ENCODE measurements around the gene USP10. TPM values are rescaled to one million over a fixed set of nuclear protein-coding genes. Genes with fewer than 3 reads are reported as not detected.

USP10 gene
- total and polyA plus RNA-seq, 5 experiments from 2014 or later: 61.3 to 89.8 (median 80.7) TPM

DNA sequence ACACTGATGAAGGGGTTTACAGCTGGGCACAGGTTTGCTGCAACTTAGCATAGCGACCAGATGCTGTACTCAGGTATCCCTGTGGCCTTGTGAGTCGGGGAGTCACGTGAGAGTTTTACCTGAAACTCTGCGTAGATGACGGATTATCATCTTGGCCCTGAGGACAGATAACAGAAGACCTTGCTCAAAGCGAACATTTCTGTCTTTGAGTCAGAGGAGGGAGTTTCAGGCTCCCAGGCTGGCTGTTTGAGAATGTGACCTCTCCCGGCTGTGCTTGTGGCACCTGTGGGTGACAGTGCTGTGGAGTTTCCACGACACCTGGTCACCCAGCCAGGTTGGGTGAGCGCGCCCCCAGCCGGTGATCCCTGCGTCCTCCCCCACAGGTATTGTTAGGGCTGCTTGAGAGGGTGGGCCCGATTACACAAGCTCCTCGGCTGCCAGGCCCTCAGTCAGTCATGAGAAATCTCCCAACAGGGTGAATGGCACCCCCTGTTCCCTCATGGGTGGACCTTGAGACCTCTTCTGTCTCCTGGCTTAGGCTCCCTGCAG lies 75.5 kb downstream of the USP10 start:
- Mint-ChIP-seq H3K27ac (peak overlapping the region in 4 of 10 donors; percentile 28 to 72 (median 44)), H3K36me3 (peaks cover 4 to 89% (median 28%) of the 10 kb centered on the region in 3 donors), H3K4me3 (peak overlapping the region in 1 of 10 donors; percentile 6), H3K4me1 (peaks cover 0 to 3% (median 0%) of the 10 kb centered on the region in 4 donors), H3K9me3 (no peaks in the 10 kb centered on the region), H3K27me3 (no peaks in the 10 kb centered on the region)
- POLR2A ChIA-PET: no interaction called here
- ATAC-seq: no peak
- no peak for DNase-seq

DNA sequence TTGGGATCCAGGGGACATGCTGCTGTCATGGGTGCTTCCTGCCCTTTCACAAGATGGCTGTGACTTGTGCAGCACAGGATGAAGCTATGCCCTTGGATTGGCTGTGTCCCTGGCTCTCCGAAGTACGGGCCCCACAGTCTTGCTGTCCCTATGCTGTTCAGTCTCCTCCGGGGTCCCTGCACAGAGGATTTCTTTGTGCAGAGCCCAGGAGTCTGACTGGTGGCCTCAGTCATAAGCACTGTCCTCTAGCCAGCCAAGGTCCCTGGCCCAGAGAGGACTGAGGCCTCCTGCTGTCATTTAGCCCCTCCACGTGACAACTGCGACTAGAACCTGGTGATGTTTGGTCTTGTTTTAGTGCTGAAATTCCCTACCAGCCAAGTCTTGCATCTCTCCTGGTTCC lies 77.6 kb downstream of the USP10 start:
- H3K27ac Mint-ChIP-seq: peak overlapping the region in 1 of 10 donors; percentile 11
- H3K27me3 Mint-ChIP-seq: no peaks in the 10 kb centered on the region
- H3K4me3 Mint-ChIP-seq: no peak overlapping the region
- DNase-seq (no peak), ATAC-seq (no peak)
- peaks cover 0 to under 1% (median 0%) of the 10 kb centered on the region in 4 donors for H3K4me1 Mint-ChIP-seq
- H3K9me3 Mint-ChIP-seq: no peaks in the 10 kb centered on the region
- POLR2A ChIA-PET: no interaction called here
- H3K36me3 Mint-ChIP-seq: peaks cover under 1 to 74% (median 28%) of the 10 kb centered on the region in 3 donors

DNA sequence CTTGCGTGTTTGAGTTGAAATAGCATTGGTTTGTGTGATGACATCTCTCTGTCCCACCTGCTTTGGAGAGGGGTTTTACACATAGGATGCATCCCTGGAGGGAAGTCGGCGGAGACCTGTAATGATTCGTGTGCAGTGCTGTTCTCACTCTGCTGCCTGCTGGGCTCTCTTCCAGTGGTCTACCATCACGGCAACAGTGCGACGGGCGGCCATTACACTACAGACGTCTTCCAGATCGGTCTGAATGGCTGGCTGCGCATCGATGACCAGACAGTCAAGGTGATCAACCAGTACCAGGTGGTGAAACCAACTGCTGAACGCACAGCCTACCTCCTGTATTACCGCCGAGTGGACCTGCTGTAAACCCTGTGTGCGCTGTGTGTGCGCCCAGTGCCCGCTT lies 78.9 kb downstream of the USP10 start:
- Mint-ChIP-seq H3K36me3 (peaks cover 0 to 64% (median 20%) of the 10 kb centered on the region in 3 donors), H3K27ac (peak overlapping the region in 3 of 10 donors; percentile 35 to 43 (median 37)), H3K9me3 (no peaks in the 10 kb centered on the region), H3K27me3 (no peaks in the 10 kb centered on the region), H3K4me1 (peaks cover 0 to 3% (median 0%) of the 10 kb centered on the region in 4 donors), H3K4me3 (no peak overlapping the region)
- ATAC-seq (no peak), DNase-seq (no peak)
- POLR2A ChIA-PET: no interaction called here

DNA sequence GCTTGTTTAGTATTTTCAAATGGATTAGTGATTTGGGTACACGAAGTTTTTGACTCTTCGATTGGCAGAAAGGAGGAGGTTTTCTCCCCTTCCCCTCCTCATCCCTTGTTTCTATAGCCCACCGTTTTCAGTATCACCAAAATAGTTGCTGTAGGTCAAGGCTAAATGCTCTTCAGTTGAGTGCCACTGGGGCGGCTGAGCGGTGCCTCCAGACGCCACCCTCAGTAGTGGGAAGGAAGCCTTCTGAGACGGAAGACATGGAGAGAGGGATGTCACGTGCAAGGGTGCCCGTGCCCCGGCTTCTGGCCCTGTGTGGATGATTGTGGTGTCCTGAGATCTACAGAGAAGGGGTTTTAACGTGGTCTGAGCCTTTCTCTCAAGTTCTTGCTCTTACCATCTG lies 80.3 kb downstream of the USP10 start:
- Mint-ChIP-seq H3K27ac (peak overlapping the region in 4 of 10 donors; percentile 4 to 76 (median 48)), H3K4me3 (no peak overlapping the region), H3K9me3 (no peaks in the 10 kb centered on the region), H3K4me1 (peaks cover 0 to 5% (median 0%) of the 10 kb centered on the region in 4 donors), H3K27me3 (no peaks in the 10 kb centered on the region), H3K36me3 (peaks cover 0 to 50% (median 17%) of the 10 kb centered on the region in 3 donors)
- POLR2A ChIA-PET: interaction anchor here (0.6 kb wide), 1 partner anchor 123 kb away, joined by 4 read pairs; no protein-coding TSS in a partner anchor
- ATAC-seq (no peak), DNase-seq (no peak)

DNA sequence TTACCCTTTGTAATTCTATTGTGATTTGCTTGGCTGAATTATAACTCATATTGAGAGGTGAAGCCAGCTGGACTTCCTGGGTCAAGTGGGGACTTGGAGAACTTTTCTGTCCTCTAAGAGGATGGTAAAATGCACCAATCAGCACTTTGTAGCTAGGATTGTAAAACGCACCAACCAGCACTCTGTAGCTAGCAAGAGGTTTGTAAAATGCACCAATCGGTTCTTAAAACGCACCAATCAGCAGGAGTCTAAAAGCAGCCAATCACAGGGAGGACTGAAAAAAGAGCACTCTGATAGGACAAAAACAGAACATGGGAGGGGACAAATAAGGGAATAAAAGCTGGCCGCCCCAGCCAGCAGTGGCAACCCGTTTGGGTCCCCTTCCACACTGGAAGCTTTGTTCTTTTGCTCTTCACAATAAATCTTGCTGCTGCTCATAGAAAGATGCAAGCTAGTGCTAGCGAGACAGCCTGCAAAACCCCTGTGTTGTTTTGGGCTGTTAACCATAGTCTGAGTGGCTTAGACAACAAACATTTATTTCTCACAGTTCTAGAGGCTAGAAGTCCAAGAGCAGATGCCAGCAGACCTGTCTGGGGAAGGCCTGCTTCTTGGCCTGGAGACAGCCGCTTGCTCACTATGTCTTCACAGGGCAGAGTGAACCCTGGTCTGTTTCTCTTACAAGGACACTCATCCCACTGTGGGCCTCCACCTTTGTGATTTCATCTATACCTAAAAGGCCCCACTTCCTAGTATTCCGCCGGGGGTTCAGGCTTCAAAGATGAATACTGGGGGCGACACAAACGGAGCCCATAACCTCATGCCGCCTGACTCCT lies 81.0 kb downstream of the USP10 start:
- POLR2A ChIA-PET: interaction anchor here (0.6 kb wide), 1 partner anchor 122 kb away, joined by 4 read pairs; no protein-coding TSS in a partner anchor

DNA sequence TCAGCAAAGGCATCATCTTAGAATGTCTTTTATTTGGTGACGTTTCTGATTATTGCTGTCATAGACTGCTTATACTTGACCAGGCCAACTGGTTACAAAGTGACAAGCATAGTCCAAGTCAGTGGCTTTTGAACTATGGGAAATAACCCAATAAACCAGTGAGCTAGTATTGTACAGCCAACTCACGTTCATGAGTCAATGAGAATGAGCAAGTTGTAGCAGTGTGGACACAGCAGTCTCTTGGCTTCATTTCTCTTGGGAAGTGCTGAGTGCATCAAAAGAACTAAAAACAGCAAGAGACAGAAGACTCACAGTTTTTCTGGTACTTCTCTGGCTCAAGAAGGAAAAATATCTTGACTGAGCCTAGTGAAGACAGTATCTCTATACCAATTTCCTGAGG lies 83.0 kb downstream of the USP10 start:
- H3K9me3 Mint-ChIP-seq: no peaks in the 10 kb centered on the region
- ATAC-seq (no peak), DNase-seq (no peak)
- POLR2A ChIA-PET: no interaction called here
- H3K27ac Mint-ChIP-seq: no peak overlapping the region
- no peak overlapping the region for H3K4me3 Mint-ChIP-seq
- no peaks in the 10 kb centered on the region for H3K27me3 Mint-ChIP-seq
- H3K4me1 Mint-ChIP-seq: peaks cover 0 to 5% (median under 1%) of the 10 kb centered on the region in 4 donors
- H3K36me3 Mint-ChIP-seq: peaks cover 0 to 31% (median 17%) of the 10 kb centered on the region in 3 donors

More for the DNA sequence above, 81.0 kb downstream of the USP10 start:
- H3K4me3 Mint-ChIP-seq: no peak overlapping the region
- peaks cover 0 to 5% (median 0%) of the 10 kb centered on the region in 4 donors for H3K4me1 Mint-ChIP-seq
- DNase-seq: no peak
- H3K27ac Mint-ChIP-seq: peak overlapping the region in 6 of 10 donors; percentile 38 to 66 (median 54)
- H3K27me3 Mint-ChIP-seq: no peaks in the 10 kb centered on the region
- no peaks in the 10 kb centered on the region for H3K9me3 Mint-ChIP-seq
- H3K36me3 Mint-ChIP-seq: peaks cover 0 to 43% (median 17%) of the 10 kb centered on the region in 3 donors
- ATAC-seq: no peak

DNA sequence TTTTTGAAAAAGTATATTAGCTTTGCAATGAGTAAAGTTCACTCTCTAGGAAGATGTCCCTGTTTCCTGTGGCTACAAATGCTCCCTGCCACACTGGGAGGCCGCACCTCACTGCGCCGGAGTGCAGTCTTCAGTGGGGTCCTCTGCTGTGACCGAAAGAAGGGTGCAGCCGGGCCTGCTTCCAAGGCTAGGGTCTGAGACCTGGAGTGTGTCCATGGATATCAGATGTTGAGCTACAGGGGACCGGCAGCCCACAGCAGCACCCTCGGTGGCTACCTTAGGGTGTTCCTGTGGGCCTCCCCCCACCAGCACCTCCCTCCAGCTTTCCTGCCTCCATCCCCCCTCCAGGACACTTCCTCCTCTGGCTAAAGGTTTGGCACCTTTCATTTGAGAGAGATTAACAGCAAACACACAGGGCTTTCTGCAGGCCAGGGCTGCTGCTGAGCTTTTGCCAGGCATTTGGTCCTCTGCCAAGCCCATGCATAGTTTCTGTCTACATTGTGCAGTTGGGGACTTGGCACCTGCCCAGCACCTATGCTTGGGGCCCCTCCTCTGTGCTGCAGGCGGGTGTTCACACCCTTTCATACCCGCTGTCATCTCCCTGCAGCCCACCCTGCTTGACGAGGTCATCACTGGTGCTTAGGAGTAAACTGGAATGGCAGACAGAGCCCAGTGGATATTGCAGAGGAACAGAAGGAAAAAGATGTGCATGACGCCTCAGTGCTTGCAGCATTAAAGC lies 86.2 kb downstream of the USP10 start:
- ATAC-seq: no peak
- H3K27me3 Mint-ChIP-seq: no peaks in the 10 kb centered on the region
- peaks cover 0 to 6% (median 2%) of the 10 kb centered on the region in 4 donors for H3K4me1 Mint-ChIP-seq
- DNase-seq: no peak
- POLR2A ChIA-PET: no interaction called here
- H3K27ac Mint-ChIP-seq: peak overlapping the region in 2 of 10 donors; percentile 29 to 38
- peaks cover 0 to 8% (median 2%) of the 10 kb centered on the region in 3 donors for H3K36me3 Mint-ChIP-seq
- no peaks in the 10 kb centered on the region for H3K9me3 Mint-ChIP-seq
- no peak overlapping the region for H3K4me3 Mint-ChIP-seq

DNA sequence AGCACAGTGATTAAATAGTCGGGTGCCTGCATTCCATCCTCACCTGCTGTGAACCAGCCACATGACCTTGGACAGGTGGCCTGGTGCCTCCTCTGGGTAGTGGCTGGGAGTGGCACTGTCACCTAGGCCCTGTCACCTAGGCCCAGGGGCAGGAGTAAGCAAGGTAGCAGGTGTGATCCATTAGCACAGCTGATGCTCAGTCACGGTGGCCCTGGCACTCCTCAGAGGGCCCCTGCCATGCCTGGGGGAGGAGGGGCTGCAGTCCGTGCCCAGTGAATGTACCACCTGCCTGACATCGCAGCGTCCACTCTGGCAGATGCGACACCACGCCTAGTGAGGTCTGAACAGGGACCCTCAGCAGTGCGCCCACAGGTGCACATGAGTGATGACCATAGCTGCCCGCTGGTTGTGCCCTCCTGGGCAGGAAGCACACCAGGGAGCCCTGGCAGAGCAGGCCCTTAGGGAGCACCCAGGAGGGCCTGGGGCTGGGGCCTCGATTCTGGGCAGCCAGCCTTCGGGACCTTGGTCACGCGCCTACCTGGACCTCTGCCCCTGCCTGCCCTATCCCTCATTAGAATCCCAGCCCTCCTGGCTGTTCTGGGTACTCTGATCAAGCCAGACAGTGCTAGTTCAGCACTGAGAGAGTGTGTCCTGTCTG lies 86.9 kb downstream of the USP10 start:
- no peak overlapping the region for H3K27ac Mint-ChIP-seq
- POLR2A ChIA-PET: no interaction called here
- peaks cover 0 to 10% (median 2%) of the 10 kb centered on the region in 3 donors for H3K36me3 Mint-ChIP-seq
- ATAC-seq (no peak), DNase-seq (no peak)
- H3K4me1 Mint-ChIP-seq: peaks cover 0 to 6% (median 2%) of the 10 kb centered on the region in 4 donors
- no peaks in the 10 kb centered on the region for H3K27me3 Mint-ChIP-seq
- no peaks in the 10 kb centered on the region for H3K9me3 Mint-ChIP-seq
- no peak overlapping the region for H3K4me3 Mint-ChIP-seq

DNA sequence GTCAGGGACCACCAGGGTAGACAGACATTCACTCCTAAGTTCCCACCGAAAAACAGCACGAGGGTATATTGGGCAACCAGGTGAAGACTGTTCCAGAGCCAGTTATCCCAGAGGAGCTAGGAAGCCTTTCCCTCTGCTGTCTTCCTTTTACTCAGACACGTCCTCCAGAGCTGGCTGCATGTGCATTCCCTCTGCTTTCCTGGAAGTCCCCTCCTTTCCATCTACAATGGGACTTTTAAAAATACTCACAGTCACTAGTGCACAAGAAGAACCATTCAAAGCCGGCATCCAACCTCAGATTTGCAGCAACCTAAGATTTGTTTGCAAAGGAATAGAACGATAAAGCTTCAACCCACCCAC lies 87.4 kb downstream of the USP10 start:
- H3K36me3 Mint-ChIP-seq: peaks cover 0 to 10% (median 2%) of the 10 kb centered on the region in 3 donors
- no peak for ATAC-seq
- no peak for DNase-seq
- no peak overlapping the region for H3K4me3 Mint-ChIP-seq
- H3K4me1 Mint-ChIP-seq: peaks cover 0 to 6% (median 2%) of the 10 kb centered on the region in 4 donors
- H3K27me3 Mint-ChIP-seq: no peaks in the 10 kb centered on the region
- H3K9me3 Mint-ChIP-seq: no peaks in the 10 kb centered on the region
- POLR2A ChIA-PET: no interaction called here
- H3K27ac Mint-ChIP-seq: peak overlapping the region in 2 of 10 donors; percentile 10 to 29

DNA sequence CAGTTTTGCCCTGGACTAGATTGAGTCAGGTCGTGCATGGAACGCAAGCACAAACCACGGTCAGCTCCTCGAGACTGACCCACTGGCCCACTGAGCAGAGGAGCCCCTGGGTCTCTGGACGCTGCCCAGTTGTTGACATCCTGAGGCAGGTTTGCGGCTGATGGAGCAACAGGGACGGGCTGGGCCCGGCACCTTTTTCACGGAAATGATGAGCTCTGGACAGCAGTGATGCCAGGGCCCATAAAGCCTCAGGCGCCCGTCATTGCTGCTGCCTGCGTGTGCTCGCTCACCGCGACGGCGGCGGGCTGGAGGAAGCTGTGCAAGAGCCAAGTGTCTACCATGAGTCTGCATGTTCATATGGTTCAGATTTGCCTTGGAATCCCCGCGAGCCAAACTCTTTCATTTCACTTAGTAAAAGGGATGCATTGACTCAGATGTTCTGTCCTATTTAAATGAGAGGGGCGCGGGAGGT lies 89.2 kb downstream of the USP10 start:
- H3K36me3 Mint-ChIP-seq: peaks cover 0 to 10% (median 2%) of the 10 kb centered on the region in 3 donors
- no peaks in the 10 kb centered on the region for H3K9me3 Mint-ChIP-seq
- no peak for ATAC-seq
- H3K27me3 Mint-ChIP-seq: no peaks in the 10 kb centered on the region
- H3K4me1 Mint-ChIP-seq: peaks cover 0 to 3% (median under 1%) of the 10 kb centered on the region in 4 donors
- H3K27ac Mint-ChIP-seq: no peak overlapping the region
- no peak overlapping the region for H3K4me3 Mint-ChIP-seq
- DNase-seq: no peak
- POLR2A ChIA-PET: no interaction called here

DNA sequence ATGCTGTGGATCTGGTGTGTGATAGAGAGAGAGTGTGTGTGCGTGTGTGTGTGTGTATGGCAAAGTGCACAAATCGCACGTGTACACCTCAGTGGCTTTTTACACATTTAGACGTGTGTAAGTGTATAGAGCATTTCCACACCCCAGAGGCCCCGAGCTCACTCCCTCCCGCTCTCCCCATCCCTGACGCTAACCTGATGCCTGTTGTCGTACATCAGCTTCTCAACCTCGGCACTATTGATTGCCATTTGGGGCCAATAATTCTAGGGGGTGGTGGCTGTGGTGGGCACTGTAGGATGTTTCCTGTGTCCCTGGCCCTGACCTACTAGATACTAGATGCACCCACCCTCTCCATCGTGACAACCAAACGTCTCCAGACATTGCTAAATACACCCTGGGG lies 89.6 kb downstream of the USP10 start:
- ATAC-seq (no peak), DNase-seq (no peak)
- Mint-ChIP-seq H3K9me3 (no peaks in the 10 kb centered on the region), H3K36me3 (peaks cover 0 to 10% (median 2%) of the 10 kb centered on the region in 3 donors), H3K4me1 (peaks cover 0 to 3% (median under 1%) of the 10 kb centered on the region in 4 donors), H3K4me3 (no peak overlapping the region), H3K27me3 (no peaks in the 10 kb centered on the region), H3K27ac (no peak overlapping the region)
- POLR2A ChIA-PET: no interaction called here

DNA sequence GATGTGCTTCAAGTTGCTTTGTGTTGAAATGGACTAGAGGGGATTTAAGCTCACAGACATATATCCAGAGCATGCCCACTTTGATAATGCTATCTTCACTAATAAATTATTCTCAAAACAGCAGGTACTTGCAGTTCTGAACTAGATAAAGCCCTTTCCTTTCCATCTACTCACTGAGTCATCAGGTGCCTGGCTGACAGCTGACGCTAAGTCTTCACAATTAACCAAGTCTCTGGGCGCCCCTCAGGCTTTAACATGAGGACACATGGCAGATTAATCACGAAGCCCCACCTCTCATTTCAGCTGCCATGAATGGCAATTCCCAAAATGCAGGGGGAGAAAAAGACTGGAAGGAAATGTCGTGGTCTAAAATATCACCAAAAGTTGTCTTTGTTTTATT lies 90.5 kb downstream of the USP10 start:
- Mint-ChIP-seq H3K4me3 (no peak overlapping the region), H3K9me3 (no peaks in the 10 kb centered on the region), H3K36me3 (peaks cover 0 to 10% (median 2%) of the 10 kb centered on the region in 3 donors), H3K27me3 (no peaks in the 10 kb centered on the region), H3K27ac (no peak overlapping the region), H3K4me1 (peaks cover 0 to 3% (median under 1%) of the 10 kb centered on the region in 4 donors)
- POLR2A ChIA-PET: no interaction called here
- no peak for DNase-seq
- no peak for ATAC-seq

Data from naive thymus-derived CD8-positive, alpha-beta T cell (primary cell).